H9 (cell line): ENCODE data around the gene LDLRAD4. TPM values are rescaled to one million over a fixed set of nuclear protein-coding genes. Genes with fewer than 3 reads are reported as not detected.
A peak's percentile ranks its signal among the peaks of the same experiment; 100 is the strongest.

ENCODE experiments used
- DNase-seq: peaks from one replicate; pipeline ENCODE4 v3.0.0-alpha.2; 2017
- H2AFZ ChIP-seq: one replicate; pipeline ENCODE4 v1.6.1; 2013; ENCODE audit warnings: mild to moderate bottlenecking, low read length, control low read depth, moderate library complexity
- H2AK5ac ChIP-seq: 2 replicates; pipeline ENCODE4 v1.6.1; 2013; ENCODE audit warnings: low read length, control low read depth, mixed read lengths; ENCODE audit not compliant: insufficient read length
- H2BK120ac ChIP-seq: one replicate; pipeline ENCODE4 v1.6.1; 2013; ENCODE audit warnings: low read depth, mild to moderate bottlenecking, low read length, control low read depth, inconsistent platforms; ENCODE audit not compliant: poor library complexity, severe bottlenecking
- H2BK12ac ChIP-seq: 2 replicates; pipeline ENCODE4 v1.6.1; 2013; ENCODE audit warnings: low read length, control low read depth, mixed read lengths, low read depth; ENCODE audit not compliant: insufficient read length
- H2BK15ac ChIP-seq: 2 replicates; pipeline ENCODE4 v1.6.1; 2013; ENCODE audit warnings: low read depth, low read length, control low read depth
- H2BK20ac ChIP-seq: one replicate; pipeline ENCODE4 v1.6.1; 2013; ENCODE audit warnings: low read depth, mild to moderate bottlenecking, low read length, control low read depth, inconsistent platforms; ENCODE audit not compliant: poor library complexity, severe bottlenecking
- H2BK5ac ChIP-seq: 2 replicates; pipeline ENCODE4 v1.6.1; 2013; ENCODE audit warnings: low read length, control low read depth, mixed read lengths; ENCODE audit not compliant: insufficient read length
- H3K14ac ChIP-seq: 2 replicates; pipeline ENCODE4 v1.6.1; 2013; ENCODE audit warnings: low read length, control low read depth; ENCODE audit not compliant: insufficient read depth
- H3K18ac ChIP-seq: 2 replicates; pipeline ENCODE4 v1.6.1; 2013; ENCODE audit warnings: low read depth, mild to moderate bottlenecking, mixed read lengths, low read length, control low read depth; ENCODE audit not compliant: insufficient read length
- H3K23ac ChIP-seq: 2 replicates; pipeline ENCODE4 v1.6.1; 2013; ENCODE audit warnings: low read length, control low read depth, mixed read lengths, low read depth; ENCODE audit not compliant: insufficient read length
- H3K23me2 ChIP-seq: 2 replicates; pipeline ENCODE4 v1.6.1; 2013; ENCODE audit warnings: low read depth, mild to moderate bottlenecking, mixed read lengths, low read length, control low read depth; ENCODE audit not compliant: insufficient read length, poor library complexity, severe bottlenecking
- H3K27ac ChIP-seq: 2 replicates; pipeline ENCODE4 v1.5.1; 2013; ENCODE audit warnings: low read length, control low read depth, mixed read lengths, low read depth; ENCODE audit not compliant: insufficient read length
- H3K27me3 ChIP-seq: 2 replicates; pipeline ENCODE4 v1.6.1; 2013; ENCODE audit warnings: low read length, control low read depth, inconsistent platforms; ENCODE audit not compliant: insufficient read depth
- H3K4ac ChIP-seq: 2 replicates; pipeline ENCODE4 v1.6.1; 2013; ENCODE audit warnings: low read depth, mild to moderate bottlenecking, control low read depth, inconsistent platforms, low read length, moderate library complexity
- H3K4me1 ChIP-seq: 2 replicates; pipeline ENCODE4 v1.6.1; 2013; ENCODE audit warnings: low read length, control low read depth, inconsistent platforms; ENCODE audit not compliant: insufficient read depth
- H3K4me2 ChIP-seq: 2 replicates; pipeline ENCODE4 v1.6.1; 2013; ENCODE audit warnings: low read length, control low read depth, mixed read lengths; ENCODE audit not compliant: insufficient read length, insufficient read depth
- H3K56ac ChIP-seq: 2 replicates; pipeline ENCODE4 v1.6.1; 2013; ENCODE audit warnings: low read depth, mild to moderate bottlenecking, mixed read lengths, low read length, control low read depth; ENCODE audit not compliant: insufficient read length
- H3K79me1 ChIP-seq: 2 replicates; pipeline ENCODE4 v1.6.1; 2013; ENCODE audit warnings: low read depth, mild to moderate bottlenecking, moderate library complexity, low read length, control low read depth, inconsistent platforms; ENCODE audit not compliant: insufficient read depth, poor library complexity, severe bottlenecking
- H3K79me2 ChIP-seq: 2 replicates; pipeline ENCODE4 v1.6.1; 2013; ENCODE audit warnings: low read length, control low read depth, inconsistent platforms; ENCODE audit not compliant: insufficient read depth
- H3K9ac ChIP-seq: 2 replicates; pipeline ENCODE4 v1.6.1; 2013; ENCODE audit warnings: low read length, control low read depth, mixed read lengths; ENCODE audit not compliant: insufficient read length; ENCODE audit errors: extremely low read depth
- H3K9me3 ChIP-seq: one replicate; pipeline ENCODE4 v1.6.1; 2013; ENCODE audit warnings: low read depth, low read length, inconsistent platforms; ENCODE audit not compliant: control insufficient read depth
- H3T11ph ChIP-seq: one replicate; pipeline ENCODE4 v1.6.1; 2013; ENCODE audit warnings: mild to moderate bottlenecking, low read length, control low read depth, inconsistent platforms
- H4K20me1 ChIP-seq: one replicate; pipeline ENCODE4 v1.6.1; 2013; ENCODE audit not compliant: control insufficient read depth, insufficient read length, insufficient read depth
- H4K5ac ChIP-seq: 2 replicates; pipeline ENCODE4 v1.6.1; 2013; ENCODE audit warnings: low read depth, mild to moderate bottlenecking, mixed read lengths, low read length, control low read depth; ENCODE audit not compliant: insufficient read length
- H4K8ac ChIP-seq: replicated peaks from 2 replicates; pipeline ENCODE4 v1.6.1; 2013; ENCODE audit warnings: low read length, control low read depth, mixed read lengths, low read depth; ENCODE audit not compliant: insufficient read length
- H4K91ac ChIP-seq: 2 replicates; pipeline ENCODE4 v1.6.1; 2013; ENCODE audit warnings: low read depth, mild to moderate bottlenecking, moderate library complexity, mixed read lengths, low read length, control low read depth; ENCODE audit not compliant: insufficient read length
- H3K27ac Mint-ChIP-seq, 3 experiments: 2 replicates in 2 of 3; 3 replicates in 1 of 3; pipeline ENCODE4 v1.8.0; 2020 to 2021; ENCODE audit warnings: mixed read lengths in 3 of 3, mild to moderate bottlenecking in 1 of 3, moderate library complexity in 1 of 3
- H3K27me3 Mint-ChIP-seq: 2 replicates; pipeline ENCODE4 v1.8.0; 2021; ENCODE audit warnings: low read depth, mild to moderate bottlenecking, moderate library complexity, mixed read lengths
- H3K36me3 Mint-ChIP-seq, 3 experiments: 2 replicates in 2 of 3; 3 replicates in 1 of 3; pipeline ENCODE4 v1.8.0; 2020 to 2021; ENCODE audit warnings: low read depth in 3 of 3, mixed read lengths in 3 of 3; ENCODE audit not compliant: insufficient read depth in 1 of 3
- H3K4me1 Mint-ChIP-seq, 2 experiments: 2 replicates each; pipeline ENCODE4 v1.8.0; 2020; ENCODE audit warnings: mixed read lengths in 2 of 2
- H3K4me3 Mint-ChIP-seq, 2 experiments: 2 replicates in 1 of 2; 3 replicates in 1 of 2; pipeline ENCODE4 v1.8.0; 2020 to 2021; ENCODE audit warnings: mild to moderate bottlenecking in 2 of 2, mixed read lengths in 2 of 2, moderate library complexity in 1 of 2
- H3K9me3 Mint-ChIP-seq, 2 experiments: 2 replicates in 1 of 2; 3 replicates in 1 of 2; pipeline ENCODE4 v1.8.0; 2020; ENCODE audit warnings: mild to moderate bottlenecking in 2 of 2, mixed read lengths in 2 of 2, moderate library complexity in 1 of 2
- CTCF ChIP-seq: fragments of 200-600 bp; sonication (generic); conservative IDR thresholded peaks from 3 replicates; pipeline ENCODE4 v1.8.0; 2021; ENCODE audit warnings: antibody characterized with exemption, mild to moderate bottlenecking
- WGBS: extraction: QIAGEN DNeasy Blood & Tissue Kit; methylation state at CpG from one replicate; pipeline ENCODE4 v1.1.7; 2013; ENCODE audit warnings: missing lambda C conversion rate, low lambda C conversion rate, mixed read lengths; ENCODE audit not compliant: insufficient read length; ENCODE audit errors: extremely low coverage; 5-methylcytosine and 5-hydroxymethylcytosine counted together
- total RNA-seq: library from RNA; stranded (reverse); gene quantifications from 2 replicates; pipeline ENCODE4 v1.2.1, GENCODE V29; 2021

Gene LDLRAD4
- total RNA-seq, 1 experiment from 2014 or later = 3.9 TPM

- Histone ChIP-seq H2AFZ (no peak overlapping the region), H4K91ac (no peak overlapping the region), H3K18ac (no peak overlapping the region), H2AK5ac (no peak overlapping the region), H3K14ac (no peak overlapping the region), H2BK120ac (no peak overlapping the region), H4K5ac (no peak overlapping the region), H3K79me2 (no peaks in the 10 kb centered on the region), H3K4ac (no peak overlapping the region), H3K4me1 (no peaks in the 10 kb centered on the region), H4K8ac (no peak overlapping the region), H3K23me2 (no peaks in the 10 kb centered on the region), H3K27me3 (no peaks in the 10 kb centered on the region), H3K9me3 (no peaks in the 10 kb centered on the region), H3T11ph (no peak overlapping the region), H3K27ac (no peak overlapping the region), H4K20me1 (no peaks in the 10 kb centered on the region), H3K79me1 (no peaks in the 10 kb centered on the region), H2BK5ac (no peak overlapping the region), H3K23ac (peak overlapping the region; percentile 36), H3K9ac (no peak overlapping the region), H3K4me2 (no peak overlapping the region), H2BK12ac (no peak overlapping the region), H2BK20ac (no peak overlapping the region), H2BK15ac (no peak overlapping the region), H3K56ac (no peak overlapping the region)
- H3K9me3 Mint-ChIP-seq = peaks cover 12 to 15% of the 10 kb centered on the region in 2 experiments; a peak in 3 of 5 replicates
- no peak for DNase-seq
- no peak overlapping the region for H3K4me3 Mint-ChIP-seq
- H3K27ac Mint-ChIP-seq = peak overlapping the region in 1 of 3 experiments; percentile 17; a peak in 1 of 7 replicates
- H3K36me3 Mint-ChIP-seq = peaks cover 4 to 12% (median 5%) of the 10 kb centered on the region in 3 experiments; a peak in 5 of 7 replicates
- peaks cover 3% of the 10 kb centered on the region for H3K27me3 Mint-ChIP-seq
- no CpG with 5 or more reads among the region's 8 CpGs for WGBS
- no peak for TF ChIP-seq CTCF
- H3K4me1 Mint-ChIP-seq = peaks cover 11 to 24% of the 10 kb centered on the region in 2 experiments
Measured at GRCh38 chr18:13324880-13325279, 106.3 kb downstream of the LDLRAD4 start.
